ENCODE data around the gene TKT.

TKT gene

GRCh38 chr3:53229606-53230005, 26.2 kb downstream of the TKT start:
- DNase-seq, result no peak
- in situ Hi-C loops (cut with HindIII; ENCODE audit: low pct_ligation_motif_present, low pct_unique_long_range_greater_than_20kb, low sequenced_read_pairs), result no loop called here

DNA sequence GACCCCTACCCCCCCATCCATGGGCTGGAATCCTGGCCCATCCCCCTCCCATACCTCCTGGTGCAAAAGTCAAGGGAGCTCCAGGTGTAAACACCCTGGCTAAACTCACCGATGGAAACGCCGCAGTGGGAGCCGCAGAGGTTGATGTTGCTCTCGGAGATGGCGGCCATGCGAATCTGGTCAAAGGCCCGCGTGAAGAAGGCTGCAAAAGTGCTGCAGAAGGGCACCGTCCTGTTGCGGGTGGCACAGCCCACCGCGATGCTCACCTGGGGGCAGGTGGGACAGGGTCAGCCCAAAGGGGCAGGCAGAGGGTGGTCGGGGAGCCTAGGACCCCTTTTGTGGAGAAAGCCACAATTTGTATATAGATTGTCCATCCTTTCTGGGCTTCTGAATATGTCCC, 26.7 kb downstream of the TKT start:
- in situ Hi-C loops (cut with HindIII; ENCODE audit: low pct_ligation_motif_present, low pct_unique_long_range_greater_than_20kb, low sequenced_read_pairs), result no loop called here
- no peak for DNase-seq

- DNase-seq, result no peak
- in situ Hi-C loops (cut with HindIII; ENCODE audit: low pct_ligation_motif_present, low pct_unique_long_range_greater_than_20kb, low sequenced_read_pairs), result no loop called here
Measured at GRCh38 chr3:53227993-53228885, 27.6 kb downstream of the TKT start.

DNA sequence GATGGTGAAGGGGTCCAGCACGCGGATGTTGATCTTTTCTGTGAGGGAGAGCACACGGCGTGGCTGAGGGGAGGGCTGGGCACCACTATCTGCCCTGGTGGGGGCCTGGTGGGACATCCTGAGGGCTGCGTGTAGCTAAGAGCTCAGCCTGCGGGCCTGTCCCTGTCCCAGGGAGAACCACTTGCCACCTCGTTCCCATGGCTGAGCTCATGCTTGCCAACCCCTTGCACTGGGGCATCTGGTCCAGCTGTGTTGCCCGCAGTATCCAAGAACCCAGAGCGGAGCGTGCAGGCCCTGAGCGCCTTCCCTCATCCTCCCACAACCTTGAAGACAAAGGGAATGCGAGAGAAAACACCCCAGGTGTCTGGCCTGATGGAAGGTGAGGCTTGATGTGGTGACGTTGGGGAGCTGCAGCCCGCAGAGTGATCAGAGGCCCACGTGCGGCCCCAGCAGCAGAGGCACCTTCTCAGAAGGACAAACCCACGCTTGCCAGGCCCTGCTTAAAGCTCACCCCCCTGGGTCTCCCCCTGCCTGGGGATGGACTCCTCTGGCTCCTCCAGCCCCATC, 28.9 kb downstream of the TKT start:
- no peak for DNase-seq
- in situ Hi-C loops (cut with HindIII; ENCODE audit: low pct_ligation_motif_present, low pct_unique_long_range_greater_than_20kb, low sequenced_read_pairs), result no loop called here

DNA sequence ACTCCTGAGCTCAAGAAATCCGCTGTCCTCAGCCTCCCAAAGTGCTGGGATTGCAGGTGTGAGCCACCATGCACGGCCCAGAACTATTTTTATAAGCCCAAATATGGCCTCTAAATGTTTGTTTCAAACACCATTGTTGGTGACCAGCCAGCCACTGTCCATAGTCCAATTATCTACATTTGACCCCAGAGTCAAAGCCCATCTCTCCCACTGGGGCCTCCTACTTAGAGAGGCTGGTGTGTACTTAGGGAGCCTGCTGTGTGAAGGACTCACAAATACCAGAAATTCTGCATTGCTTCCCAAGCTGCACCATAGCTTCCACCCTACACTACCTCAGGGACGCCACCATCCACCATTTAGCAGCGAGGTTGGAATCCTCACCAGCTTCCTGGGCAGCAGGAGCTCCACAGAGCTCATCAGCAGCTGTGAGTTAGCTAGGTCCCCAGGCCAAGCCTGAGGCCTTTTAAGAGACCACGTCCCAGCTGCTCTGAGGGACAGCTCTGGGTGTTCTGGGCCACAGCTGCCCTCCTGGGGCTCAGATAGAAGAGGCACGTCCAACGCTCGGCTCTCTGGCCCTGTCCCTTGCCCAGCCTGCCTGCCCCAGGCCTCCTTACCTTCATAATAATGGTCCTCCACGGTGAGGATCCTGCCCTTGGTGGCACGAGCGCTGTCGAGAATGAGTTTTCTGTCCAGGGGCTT, 29.5 kb downstream of the TKT start:
- no peak for DNase-seq
- in situ Hi-C loops (cut with HindIII; ENCODE audit: low pct_ligation_motif_present, low pct_unique_long_range_greater_than_20kb, low sequenced_read_pairs), result no loop called here

- in situ Hi-C loops (cut with HindIII; ENCODE audit: low pct_ligation_motif_present, low pct_unique_long_range_greater_than_20kb, low sequenced_read_pairs), result no loop called here
- DNase-seq, result no peak
Measured at GRCh38 chr3:53225651-53226050, 30.2 kb downstream of the TKT start.

DNA sequence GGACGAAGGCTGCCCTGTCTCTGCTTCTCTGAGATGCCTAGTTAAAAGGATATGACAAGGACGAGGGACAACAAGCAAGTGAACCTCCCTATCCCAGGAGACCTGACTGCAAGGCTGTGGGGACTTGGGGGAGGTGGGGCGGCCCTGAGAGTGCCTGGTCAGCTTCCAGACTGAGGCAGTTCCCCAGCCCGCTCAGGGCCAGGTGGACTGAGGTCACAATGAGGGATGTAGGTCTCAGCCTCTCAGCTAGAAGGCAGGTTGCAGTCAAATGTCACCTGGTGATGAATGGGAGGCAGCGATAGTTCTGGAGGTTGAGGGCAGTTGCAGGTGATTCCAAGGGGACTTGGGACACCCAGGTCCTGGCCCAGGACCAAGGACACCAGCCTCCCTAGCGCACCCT, 30.6 kb downstream of the TKT start:
- no peak for DNase-seq
- in situ Hi-C loops (cut with HindIII; ENCODE audit: low pct_ligation_motif_present, low pct_unique_long_range_greater_than_20kb, low sequenced_read_pairs), result no loop called here

DNA sequence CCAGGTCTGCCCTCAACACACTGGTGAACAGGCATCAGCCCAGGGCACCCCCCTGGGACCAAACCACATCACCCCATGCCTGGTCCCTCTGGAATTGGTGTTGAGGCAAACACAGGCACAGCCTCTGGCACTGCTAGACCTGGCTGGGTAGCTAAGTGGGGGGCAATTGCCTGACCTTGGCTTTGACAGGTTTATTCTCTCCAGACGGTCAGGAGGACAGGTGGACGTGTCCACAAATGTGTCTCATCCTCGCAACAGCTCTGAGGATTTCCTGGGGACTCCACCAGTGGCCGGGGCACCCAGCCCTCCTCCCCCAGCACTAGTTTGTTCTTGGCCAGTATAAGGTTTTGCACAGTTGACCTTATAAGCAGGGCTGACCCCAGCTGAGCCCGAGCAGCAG, 31.3 kb downstream of the TKT start:
- in situ Hi-C loops (cut with HindIII; ENCODE audit: low pct_ligation_motif_present, low pct_unique_long_range_greater_than_20kb, low sequenced_read_pairs), result no loop called here
- DNase-seq, result no peak

- in situ Hi-C loops (cut with HindIII; ENCODE audit: low pct_ligation_motif_present, low pct_unique_long_range_greater_than_20kb, low sequenced_read_pairs), result no loop called here
- no peak for DNase-seq
Measured at GRCh38 chr3:53224026-53224425, 31.8 kb downstream of the TKT start.

DNA sequence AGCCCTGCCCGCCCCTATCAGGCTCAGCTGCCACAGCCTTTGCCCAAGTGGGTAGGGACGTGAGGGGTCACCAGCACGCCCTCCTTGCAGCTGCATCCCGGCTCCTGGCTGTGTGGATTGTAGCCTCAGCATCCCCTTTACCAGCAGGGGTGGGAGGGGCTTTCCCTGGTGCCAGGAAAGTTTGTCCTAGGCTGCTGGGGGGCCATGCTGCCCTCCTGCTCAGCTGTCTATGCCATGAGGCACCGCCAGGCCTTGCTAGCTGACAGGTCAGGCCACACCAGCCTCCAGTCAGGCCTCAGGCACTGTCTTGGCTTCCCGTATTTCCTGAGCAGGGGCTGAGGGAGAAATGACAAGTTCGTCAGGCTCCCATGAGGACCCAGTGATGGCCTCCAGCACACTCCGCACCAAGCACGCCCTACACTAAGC, 32.3 kb downstream of the TKT start:
- in situ Hi-C loops (cut with HindIII; ENCODE audit: low pct_ligation_motif_present, low pct_unique_long_range_greater_than_20kb, low sequenced_read_pairs), result no loop called here

GRCh38 chr3:53223025-53223424, 32.8 kb downstream of the TKT start:
- in situ Hi-C loops (cut with HindIII; ENCODE audit: low pct_ligation_motif_present, low pct_unique_long_range_greater_than_20kb, low sequenced_read_pairs), result no loop called here
- no peak for DNase-seq

More for the DNA sequence above, 32.3 kb downstream of the TKT start:
- no peak for DNase-seq

- in situ Hi-C loops (cut with HindIII; ENCODE audit: low pct_ligation_motif_present, low pct_unique_long_range_greater_than_20kb, low sequenced_read_pairs), result no loop called here
- no peak for DNase-seq
Measured at GRCh38 chr3:53222183-53222901, 33.5 kb downstream of the TKT start.

DNA sequence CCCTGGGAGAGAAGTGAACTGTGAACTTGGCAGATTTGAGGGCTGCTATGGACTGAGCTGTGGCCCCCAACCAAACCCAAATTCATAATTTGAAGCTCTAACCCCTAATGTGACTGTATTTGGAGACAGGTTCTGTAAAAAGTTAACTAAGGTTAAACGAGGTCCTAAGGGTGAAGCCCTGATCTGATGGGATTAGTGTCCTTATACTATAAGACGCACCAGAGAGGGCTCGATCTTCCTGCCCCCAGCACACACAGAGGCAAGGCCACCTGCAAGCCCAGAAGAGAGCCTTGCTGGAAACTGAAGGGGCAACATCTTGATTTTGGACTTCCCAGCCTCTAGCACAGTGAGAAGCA, 34.0 kb downstream of the TKT start:
- no peak for DNase-seq
- in situ Hi-C loops (cut with HindIII; ENCODE audit: low pct_ligation_motif_present, low pct_unique_long_range_greater_than_20kb, low sequenced_read_pairs), result no loop called here

DNA sequence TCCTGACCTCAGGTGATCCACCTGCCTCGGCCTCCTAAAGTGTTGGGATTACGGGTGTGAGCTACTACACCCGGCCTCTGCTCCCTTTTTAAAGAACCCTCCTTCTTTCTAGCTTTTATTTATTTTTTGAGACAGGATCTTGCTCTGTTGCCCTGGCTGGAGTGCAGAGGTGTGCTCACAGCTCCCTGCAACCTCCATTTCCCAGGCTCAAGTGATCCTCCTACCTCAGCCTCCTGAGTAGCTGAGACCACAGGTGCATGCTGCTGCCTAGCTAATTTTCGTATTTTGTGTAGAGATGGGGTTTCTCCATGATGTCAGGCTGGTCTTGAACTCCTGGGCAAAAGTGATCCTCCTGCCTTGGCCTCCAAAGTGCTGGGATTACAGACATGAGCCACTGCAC, 34.5 kb downstream of the TKT start:
- in situ Hi-C loops (cut with HindIII; ENCODE audit: low pct_ligation_motif_present, low pct_unique_long_range_greater_than_20kb, low sequenced_read_pairs), result no loop called here
- no peak for DNase-seq

GRCh38 chr3:53219895-53220483, 35.8 kb downstream of the TKT start:
- in situ Hi-C loops (cut with HindIII; ENCODE audit: low pct_ligation_motif_present, low pct_unique_long_range_greater_than_20kb, low sequenced_read_pairs), result no loop called here
- peak; percentile 79 for DNase-seq

DNA sequence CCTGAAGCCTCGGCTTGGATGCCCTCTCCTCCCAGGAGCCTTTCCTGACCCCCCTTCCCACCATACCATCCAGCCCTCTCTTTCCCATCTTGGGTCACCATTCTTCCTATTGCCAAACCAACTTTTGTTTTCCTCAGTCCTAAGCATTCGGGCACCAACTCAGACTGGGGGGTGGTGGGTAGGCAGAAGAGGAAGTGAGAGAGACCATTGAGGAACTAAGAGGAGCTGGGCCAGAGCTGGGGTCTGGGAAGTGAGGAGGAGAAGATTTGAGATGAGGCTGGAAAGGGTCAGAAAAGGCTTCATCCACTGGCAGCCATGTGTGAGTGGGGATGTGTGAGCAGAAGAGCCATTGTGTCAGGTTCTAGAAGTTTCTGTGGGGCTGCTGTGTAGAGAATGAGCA, 37.7 kb downstream of the TKT start:
- in situ Hi-C loops (cut with HindIII; ENCODE audit: low pct_ligation_motif_present, low pct_unique_long_range_greater_than_20kb, low sequenced_read_pairs), result no loop called here
- DNase-seq, result no peak

DNA sequence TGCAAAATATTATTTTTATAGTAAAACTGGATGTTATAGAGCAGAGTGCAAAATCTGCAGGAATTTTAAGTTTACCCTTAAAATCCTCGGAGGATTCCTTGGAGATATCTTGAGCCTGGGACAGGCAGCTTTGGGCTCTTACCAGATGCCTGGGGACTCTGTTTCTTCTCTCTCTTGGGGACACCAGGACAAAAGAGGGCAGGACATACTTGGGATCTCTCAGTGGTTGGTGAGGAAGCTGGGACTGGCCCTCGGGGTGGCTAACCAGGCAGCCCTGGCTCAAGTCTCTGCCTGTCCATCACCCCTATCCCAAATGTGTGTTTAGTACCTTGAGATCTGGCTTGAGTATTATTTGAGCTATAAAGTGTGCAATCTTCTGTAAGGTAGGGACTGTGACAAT, 38.6 kb downstream of the TKT start:
- no peak for DNase-seq
- in situ Hi-C loops (cut with HindIII; ENCODE audit: low pct_ligation_motif_present, low pct_unique_long_range_greater_than_20kb, low sequenced_read_pairs), result no loop called here

- in situ Hi-C loops (cut with HindIII; ENCODE audit: low pct_ligation_motif_present, low pct_unique_long_range_greater_than_20kb, low sequenced_read_pairs), result no loop called here
- DNase-seq, result no peak
Measured at GRCh38 chr3:53216723-53217122, 39.1 kb downstream of the TKT start.

DNA sequence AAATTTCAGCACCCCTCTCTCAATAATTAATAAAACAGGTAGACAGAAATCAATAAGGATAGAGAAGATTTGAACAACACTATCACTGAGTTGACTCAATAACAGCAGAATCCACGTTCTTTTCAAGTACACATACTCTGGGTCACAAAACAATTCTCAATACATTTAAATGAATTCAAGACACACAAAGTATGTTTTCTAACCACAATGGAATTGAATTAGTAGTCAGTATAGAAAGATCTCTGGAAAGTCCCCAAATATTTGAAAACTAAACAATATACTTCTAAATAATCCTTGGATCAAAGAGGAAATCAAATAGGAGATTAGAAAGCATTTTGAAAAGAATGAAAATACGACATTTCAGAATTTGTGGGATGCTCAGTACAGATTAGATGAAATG, 40.0 kb downstream of the TKT start:
- in situ Hi-C loops (cut with HindIII; ENCODE audit: low pct_ligation_motif_present, low pct_unique_long_range_greater_than_20kb, low sequenced_read_pairs), result no loop called here
- no peak for DNase-seq

Measured in ACHN (cell line).